Adrenal gland (tissue), 12 donors: ENCODE data around the gene CC2D2B. TPM values are rescaled to one million over a fixed set of nuclear protein-coding genes. Genes with fewer than 3 reads are reported as not detected.

Source experiments
- DNase-seq, 7 donors: peaks; one replicate each; pipeline ENCODE4 v3.0.0-alpha.2; 2019 to 2020
- H3K27ac ChIP-seq, 5 donors: fragments of 200-600 bp; sonication (generic) in 4 of 5; 1 replicate in 3 of 5; 2 replicates in 2 of 5; pipeline versions ENCODE4 v1.5.1 to v1.8.0; 2016 to 2020; ENCODE audit warnings: mild to moderate bottlenecking in 1 of 5
- H3K27me3 ChIP-seq: fragments of 200-600 bp; 2 replicates; pipeline ENCODE4 v1.8.0; 2021
- H3K36me3 ChIP-seq, 2 donors: fragments of 200-600 bp; replicated peaks in 1 of 2; 1 replicate in 1 of 2; 2 replicates in 1 of 2; pipeline versions ENCODE4 v1.5.1 to v1.8.0; 2018 to 2022
- H3K4me1 ChIP-seq, 2 donors: fragments of 200-600 bp; replicated peaks in 1 of 2; 1 replicate in 1 of 2; 2 replicates in 1 of 2; pipeline versions ENCODE4 v1.5.1 to v1.8.0; 2018 to 2021
- H3K4me3 ChIP-seq, 4 donors: fragments of 200-600 bp; sonication (generic) in 3 of 4; one replicate each; pipeline ENCODE4 v1.5.1; 2016 to 2018
- H3K9me3 ChIP-seq, 3 donors: fragments of 200-600 bp; sonication (generic) in 1 of 3; replicated peaks in 1 of 3; 1 replicate in 2 of 3; 2 replicates in 1 of 3; pipeline versions ENCODE4 v1.5.1 to v1.8.0; 2016 to 2021
- CTCF ChIP-seq, 6 experiments: fragments of 450-650 bp in 4 of 6; fragments of 200-600 bp in 2 of 6; sonication (generic) in 1 of 6; IDR thresholded peaks; 1 replicate in 5 of 6; 2 replicates in 1 of 6; pipeline versions ENCODE4 v1.5.1 to v1.8.0; 2016 to 2021; ENCODE audit warnings: antibody characterized with exemption in 6 of 6, mild to moderate bottlenecking in 2 of 6, moderate library complexity in 1 of 6
- POLR2A ChIP-seq, 2 donors: fragments of 450-650 bp; IDR thresholded peaks; one replicate each; pipeline ENCODE4 v1.6.1; 2017; ENCODE audit warnings: antibody characterized with exemption in 2 of 2, mild to moderate bottlenecking in 2 of 2, moderate library complexity in 1 of 2
- WGBS, 4 donors: extraction: QIAGEN DNeasy Blood & Tissue Kit in 2 of 4; methylation state at CpG; one replicate each; pipeline versions ENCODE4 v1.1.5 to v1.1.7; 2013 to 2017; 5-methylcytosine and 5-hydroxymethylcytosine counted together
- intact Hi-C, 2 donors: fragments of 100-400 bp; cut with DNase I; formaldehyde crosslinking; loops; one replicate each; pipeline versions ENCODE4 v1.14.1 to v1.15.0; 2022 to 2023
- polyA plus RNA-seq, 3 donors: library from polyadenylated mRNA; stranded (reverse); fragments of 200-250 nt in 2 of 3; fragments of 350-450 nt in 1 of 3; fragmentation: Illumina TruSeq in 1 of 3; extraction: RNeasy Lipid Tissue Mini Kit (QIAGEN cat#74804) in 1 of 3; gene quantifications; one replicate each; pipeline ENCODE4 v1.2.3, GENCODE V29; 2013 to 2014
- total RNA-seq, 9 donors: library from RNA; depleted of rRNA in 4 of 9; stranded (reverse); fragments of >200 nt in 4 of 9; fragments of 120-200 nt in 1 of 9; fragmentation: NEBNext Ultra II Directional in 1 of 9; extraction: Animal tissue kit (Norgen Biotek cat#: 25700) in 1 of 9; gene quantifications; one replicate each; pipeline versions ENCODE4 v1.1.0 to v1.2.4, GENCODE V29; 2013 to 2023
- donor health status: healthy with polysubstance abuse.
- donor health status: Bipolar disorder and iron deficiency.
- donor health status: DM: yes; HTN: yes; CAD: no.
- donor health status: DM: no; HTN: no; CAD: no.
- donor health status: DM: no; HTN: no; CAD: no.
- donor health status: DM: yes; HTN: yes; CAD: no.

The CC2D2B gene
- total and polyA plus RNA-seq, 12 donors, result 0.29 to 3.4 (median 0.99) TPM; not detected in 1

DNA sequence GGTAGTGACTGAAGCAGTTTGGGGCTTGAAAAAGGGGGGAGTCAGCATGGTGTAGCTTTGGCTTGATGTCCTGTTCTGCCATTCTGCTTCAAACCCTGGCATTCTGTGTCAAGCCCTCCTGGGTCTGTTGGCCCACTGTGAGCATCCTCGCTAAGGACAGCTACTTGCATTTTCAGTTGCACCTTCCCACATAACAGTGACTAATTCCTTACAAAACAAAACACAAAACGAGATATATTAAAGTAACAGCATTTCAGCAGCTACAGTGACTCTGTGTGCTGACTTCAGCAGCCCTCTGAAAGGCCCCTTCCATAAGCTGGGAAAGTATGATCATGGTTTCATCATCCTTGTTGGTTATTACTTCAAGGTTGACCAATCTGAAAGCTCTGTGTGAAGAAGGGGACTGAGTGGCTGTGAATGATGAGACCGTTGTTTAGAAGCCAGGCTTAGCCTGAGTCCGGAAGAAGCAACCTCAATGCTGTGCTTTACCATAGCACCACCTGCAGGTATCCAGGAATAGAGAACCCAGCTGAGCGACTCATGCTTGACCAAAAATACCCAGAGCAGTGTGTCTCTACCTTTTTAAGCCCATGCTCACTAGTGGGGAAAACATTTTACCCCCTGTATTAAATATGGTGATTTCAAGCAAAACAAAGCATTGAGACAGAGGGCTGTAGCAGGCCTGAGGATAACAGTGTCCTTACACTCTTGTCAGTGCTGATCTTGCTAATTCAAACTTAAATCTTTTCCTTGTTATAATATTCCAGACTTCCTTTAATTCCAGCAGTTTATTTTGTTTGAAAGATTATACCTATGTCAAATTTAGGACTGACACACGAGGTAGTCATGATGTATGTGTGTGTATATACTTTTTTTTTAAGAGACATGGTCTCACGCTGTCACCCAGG, 42.6 kb upstream of the CC2D2B start:
- no peaks in the 10 kb centered on the region for H3K27me3 ChIP-seq
- peaks cover 0 to 6% of the 10 kb centered on the region in 2 donors for H3K36me3 ChIP-seq
- 36 to 49% (median 47%) methylated on average over 7 of the region's 7 CpGs for WGBS, 4 donors
- DNase-seq, result peak; percentile 23 to 70 (median 49)
- peak overlapping the region in 1 of 5 donors; percentile 20 for H3K27ac ChIP-seq
- intact Hi-C loops, result no loop called here
- H3K4me3 ChIP-seq, result no peak overlapping the region
- no peak for TF ChIP-seq POLR2A (IDR thresholded peaks at IDR 0.05)
- peak; percentile 26 to 62 (median 56) for TF ChIP-seq CTCF (IDR thresholded peaks at IDR 0.05)
- H3K4me1 ChIP-seq, result no peaks in the 10 kb centered on the region
- H3K9me3 ChIP-seq, result no peaks in the 10 kb centered on the region

DNA sequence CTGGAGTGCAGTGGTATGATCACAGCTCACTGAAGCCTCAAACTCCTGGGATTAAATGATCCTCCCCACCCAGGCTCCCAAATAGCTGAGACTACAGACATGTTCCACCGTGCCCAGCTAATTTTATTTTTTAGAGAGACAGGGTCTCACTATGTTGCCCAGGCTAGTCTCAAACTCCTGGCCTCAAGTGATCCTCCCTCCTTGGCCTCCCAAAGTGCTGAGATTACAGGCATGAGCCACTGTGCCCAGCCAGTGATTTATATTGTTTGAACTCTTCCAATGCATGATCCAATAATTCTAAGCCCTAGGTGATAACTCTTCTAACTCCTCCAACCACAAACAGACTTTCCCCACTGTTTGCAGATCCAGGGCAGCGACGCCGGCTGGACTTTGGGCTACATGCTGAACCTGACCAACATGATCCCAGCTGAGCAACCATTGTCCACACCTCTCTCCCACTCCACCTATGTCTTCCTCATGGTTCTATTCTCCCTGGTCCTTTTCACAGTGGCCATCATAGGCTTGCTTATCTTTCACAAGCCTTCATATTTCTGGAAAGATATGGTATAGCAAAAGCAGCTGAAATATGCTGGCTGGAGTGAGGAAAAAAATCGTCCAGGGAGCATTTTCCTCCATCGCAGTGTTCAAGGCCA, 41.8 kb upstream of the CC2D2B start:
- intact Hi-C loops, result no loop called here

DNA sequence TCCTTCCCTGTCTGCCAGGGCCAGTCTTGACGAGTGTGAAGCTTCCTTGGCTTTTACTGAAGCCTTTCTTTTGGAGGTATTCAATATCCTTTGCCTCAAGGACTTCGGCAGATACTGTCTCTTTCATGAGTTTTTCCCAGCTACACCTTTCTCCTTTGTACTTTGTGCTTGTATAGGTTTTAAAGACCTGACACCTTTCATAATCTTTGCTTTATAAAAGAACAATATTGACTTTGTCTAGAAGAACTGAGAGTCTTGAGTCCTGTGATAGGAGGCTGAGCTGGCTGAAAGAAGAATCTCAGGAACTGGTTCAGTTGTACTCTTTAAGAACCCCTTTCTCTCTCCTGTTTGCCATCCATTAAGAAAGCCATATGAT, 41.3 kb upstream of the CC2D2B start:
- whole genome bisulfite sequencing, 4 donors, result 39 to 68% (median 45%) methylated on average over 2 of the region's 2 CpGs
- DNase-seq, result no peak
- Histone ChIP-seq H3K4me3 (no peak overlapping the region), H3K27me3 (no peaks in the 10 kb centered on the region), H3K36me3 (peaks cover 0 to 13% of the 10 kb centered on the region in 2 donors), H3K27ac (no peak overlapping the region), H3K4me1 (no peaks in the 10 kb centered on the region), H3K9me3 (no peaks in the 10 kb centered on the region)
- intact Hi-C loops, result no loop called here
- no peak for TF ChIP-seq POLR2A (IDR thresholded peaks at IDR 0.05)
- TF ChIP-seq CTCF (IDR thresholded peaks at IDR 0.05), result no peak

More for the DNA sequence above, 41.8 kb upstream of the CC2D2B start:
- 69 to 85% (median 75%) methylated on average over 6 of the region's 6 CpGs for WGBS, 4 donors
- Histone ChIP-seq H3K4me1 (no peaks in the 10 kb centered on the region), H3K4me3 (no peak overlapping the region), H3K27me3 (no peaks in the 10 kb centered on the region), H3K9me3 (no peaks in the 10 kb centered on the region), H3K36me3 (peaks cover 0 to 12% of the 10 kb centered on the region in 2 donors), H3K27ac (no peak overlapping the region)
- no peak for DNase-seq
- TF ChIP-seq CTCF (IDR thresholded peaks at IDR 0.05), result no peak
- no peak for TF ChIP-seq POLR2A (IDR thresholded peaks at IDR 0.05)

DNA sequence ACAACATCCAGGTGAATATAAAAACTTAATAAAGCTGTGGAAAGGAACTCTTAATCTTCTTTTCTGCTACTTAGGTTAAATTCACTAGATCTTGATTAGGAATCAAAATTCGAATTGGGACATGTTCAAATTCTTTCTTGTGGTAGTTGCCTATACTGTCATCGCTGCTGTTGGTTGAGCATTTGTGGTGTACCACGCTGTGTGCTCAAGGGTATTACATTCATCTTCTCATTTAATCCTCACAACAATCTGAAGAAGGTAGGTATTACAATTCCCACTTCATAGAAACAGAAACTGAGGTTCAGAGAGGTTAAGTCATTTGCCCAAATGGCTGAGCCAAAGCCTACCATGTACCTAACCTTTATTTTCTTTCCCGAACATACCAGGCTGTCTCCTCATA, 39.9 kb upstream of the CC2D2B start:
- H3K9me3 ChIP-seq, result no peaks in the 10 kb centered on the region
- H3K4me3 ChIP-seq, result no peak overlapping the region
- H3K27ac ChIP-seq, result no peak overlapping the region
- no peaks in the 10 kb centered on the region for H3K4me1 ChIP-seq
- no peak for DNase-seq
- WGBS, 4 donors, result 91 to 98% (median 93%) methylated on average over 4 of the region's 4 CpGs
- TF ChIP-seq CTCF (IDR thresholded peaks at IDR 0.05) (no peak), POLR2A (IDR thresholded peaks at IDR 0.05) (no peak)
- H3K27me3 ChIP-seq, result no peaks in the 10 kb centered on the region
- peaks cover 0 to 13% of the 10 kb centered on the region in 2 donors for H3K36me3 ChIP-seq
- intact Hi-C loops, result no loop called here
